Stimulated activated CD4-positive, alpha-beta T cell treated with anti-CD3 and anti-CD28 coated beads, Interleukin-2, amount 100 ng/mL, for 48 hours (primary cell): ENCODE data around the gene CKB.

ENCODE experiments used
- DNase-seq, 2 donors: peaks; one replicate each; pipeline ENCODE4 v3.0.0-alpha.2; 2020

The CKB gene

GRCh38 chr14:103476631-103477030 is 46.0 kb downstream of the CKB start:
- no peak for DNase-seq

GRCh38 chr14:103476065-103476464 is 46.6 kb downstream of the CKB start:
- no peak for DNase-seq

- DNase-seq = no peak
Measured at GRCh38 chr14:103474893-103475292, 47.7 kb downstream of the CKB start.

GRCh38 chr14:103472939-103473338 is 49.7 kb downstream of the CKB start:
- DNase-seq = no peak
